NCI-H1105 (cell line): Measurements from ENCODE around the gene MCCC2.
"Not testable (repeated sequence)": the region's sequence is repeated elsewhere in the genome, so short reads cannot be mapped to it uniquely, and the experiment has no call there.

Experiments
- DNase-seq: peaks from one replicate; lab custom pipeline; 2025; lab: John Stamatoyannopoulos, UW

Gene MCCC2

GRCh38 chr5:71597001-71597400 is 9.9 kb downstream of the MCCC2 start:
- no peak for DNase-seq

- no peak for DNase-seq
Measured at GRCh38 chr5:71600783-71601182, 13.6 kb downstream of the MCCC2 start.

GRCh38 chr5:71601222-71602026 is 14.3 kb downstream of the MCCC2 start:
- no peak for DNase-seq

GRCh38 chr5:71609916-71610315 is 22.8 kb downstream of the MCCC2 start:
- not testable (repeated sequence) for DNase-seq

GRCh38 chr5:71615809-71616208 is 28.7 kb downstream of the MCCC2 start:
- no peak for DNase-seq

GRCh38 chr5:71620630-71621029 is 33.5 kb downstream of the MCCC2 start:
- no peak for DNase-seq

- DNase-seq, result no peak
Measured at GRCh38 chr5:71621268-71621667, 34.1 kb downstream of the MCCC2 start.

GRCh38 chr5:71621741-71622140 is 34.6 kb downstream of the MCCC2 start:
- DNase-seq, result no peak

GRCh38 chr5:71623221-71623794 is 36.2 kb downstream of the MCCC2 start:
- no peak for DNase-seq

- no peak for DNase-seq
Measured at GRCh38 chr5:71629950-71630349, 42.8 kb downstream of the MCCC2 start.

GRCh38 chr5:71631070-71631469 is 43.9 kb downstream of the MCCC2 start:
- DNase-seq, result no peak

- no peak for DNase-seq
Measured at GRCh38 chr5:71632168-71632567, 45.0 kb downstream of the MCCC2 start.

- no peak for DNase-seq
Measured at GRCh38 chr5:71633255-71634155, 46.4 kb downstream of the MCCC2 start.

- DNase-seq, result no peak
Measured at GRCh38 chr5:71637133-71637532, 50.0 kb downstream of the MCCC2 start.

- no peak for DNase-seq
Measured at GRCh38 chr5:71640408-71640807, 53.3 kb downstream of the MCCC2 start.

GRCh38 chr5:71645030-71645429 is 57.9 kb downstream of the MCCC2 start:
- no peak for DNase-seq

- not testable (repeated sequence) for DNase-seq
Measured at GRCh38 chr5:71650940-71651339, 63.8 kb downstream of the MCCC2 start.

- no peak for DNase-seq
Measured at GRCh38 chr5:71651579-71651978, 64.4 kb downstream of the MCCC2 start.

GRCh38 chr5:71652349-71652748 is 65.2 kb downstream of the MCCC2 start:
- DNase-seq, result no peak

- DNase-seq, result peak; percentile 65
Measured at GRCh38 chr5:71652803-71653543, 65.8 kb downstream of the MCCC2 start.

- DNase-seq, result no peak
Measured at GRCh38 chr5:71658916-71659662, 71.9 kb downstream of the MCCC2 start.
